Immature natural killer cell (primary cell): ENCODE data around the gene VILL. TPM values are rescaled to one million over a fixed set of nuclear protein-coding genes. Genes with fewer than 3 reads are reported as not detected.

Experiments used
- polyA plus RNA-seq, 3 donors: library from polyadenylated mRNA; unstranded; fragments of 300-500 nt; fragmentation: Illumina TruSeq; gene quantifications; one replicate each; pipeline ENCODE4 v1.2.3, GENCODE V29; 2021

VILL gene
- polyA plus RNA-seq, 3 donors from 2014 or later, result 12.9 to 15.7 (median 14.6) TPM

Other genes starting within 250 kb of the VILL start
- gene CTDSPL, start 128.9 kb upstream of the VILL start, polyA plus RNA-seq, result under 1 TPM in 1 of 3 donors, not detected in 2; 0.87 TPM
- gene PLCD1, start 38.9 kb downstream of the VILL start, polyA plus RNA-seq, result 10 to 100 TPM; 11.6 to 18.0 (median 12.1) TPM
- 1 to 10 TPM in 1 of 3 donors, under 1 TPM in 2; 0.16 to 2.4 (median 0.84) TPM for gene DLEC1, start 48.4 kb downstream of the VILL start, polyA plus RNA-seq
- gene ACAA1, start 146.3 kb downstream of the VILL start, polyA plus RNA-seq, result 100 to 1,000 TPM in 1 of 3 donors, 10 to 100 TPM in 2; 74.8 to 113 (median 82.8) TPM
- gene MYD88, start 147.9 kb downstream of the VILL start, polyA plus RNA-seq, result 100 to 1,000 TPM in 2 of 3 donors, 10 to 100 TPM in 1; 94.0 to 205 (median 129) TPM
- gene OXSR1, start 174.8 kb downstream of the VILL start, polyA plus RNA-seq, result 10 to 100 TPM; 13.1 to 16.1 (median 13.5) TPM